OCI-LY3 (cell line): ENCODE measurements around the gene DNPH1.

ENCODE experiments used
- CTCF ChIP-seq: fragments of 200-600, 300-600 bp; sonication (generic); IDR thresholded peaks from 2 replicates; pipeline ENCODE4 v1.5.1; 2014; ENCODE audit warnings: antibody characterized with exemption, low read length, low read depth
- EZH2phosphoT487 ChIP-seq: fragments of 200-600 bp; shearing (Covaris generic); IDR thresholded peaks from 2 replicates; pipeline ENCODE4 v1.6.1; 2018; ENCODE audit warnings: antibody characterized with exemption, mixed run types, low read depth

GRCh38 chr6:43180985-43181384 lies 48.3 kb downstream of the DNPH1 start:
- TF ChIP-seq CTCF = no peak
- no peak for TF ChIP-seq EZH2phosphoT487
